G401 (cell line): ENCODE measurements around the gene WBP1. TPM values are rescaled to one million over a fixed set of nuclear protein-coding genes. Genes with fewer than 3 reads are reported as not detected.
"Not testable (repeated sequence)": the region's sequence is repeated elsewhere in the genome, so short reads cannot be mapped to it uniquely, and the experiment has no call there.

Experiments used
- DNase-seq: peaks from one replicate; pipeline ENCODE4 v3.0.0-alpha.2; 2015; ENCODE audit warnings: low spot score
- in situ Hi-C: cut with HindIII; loops from 2 replicates; pipeline ENCODE4 v1.10.0; 2016; ENCODE audit warnings: low sequenced_read_pairs, mixed read lengths
- total RNA-seq: library from RNA; depleted of rRNA; stranded (reverse); fragments of >200 nt; shearing (Covaris generic); gene quantifications from 2 replicates; pipeline ENCODE4 v1.2.3, GENCODE V29; 2014; rRNA removed

The WBP1 gene
- total RNA-seq, result 59.6 and 72.2 TPM in 2 replicates

DNA sequence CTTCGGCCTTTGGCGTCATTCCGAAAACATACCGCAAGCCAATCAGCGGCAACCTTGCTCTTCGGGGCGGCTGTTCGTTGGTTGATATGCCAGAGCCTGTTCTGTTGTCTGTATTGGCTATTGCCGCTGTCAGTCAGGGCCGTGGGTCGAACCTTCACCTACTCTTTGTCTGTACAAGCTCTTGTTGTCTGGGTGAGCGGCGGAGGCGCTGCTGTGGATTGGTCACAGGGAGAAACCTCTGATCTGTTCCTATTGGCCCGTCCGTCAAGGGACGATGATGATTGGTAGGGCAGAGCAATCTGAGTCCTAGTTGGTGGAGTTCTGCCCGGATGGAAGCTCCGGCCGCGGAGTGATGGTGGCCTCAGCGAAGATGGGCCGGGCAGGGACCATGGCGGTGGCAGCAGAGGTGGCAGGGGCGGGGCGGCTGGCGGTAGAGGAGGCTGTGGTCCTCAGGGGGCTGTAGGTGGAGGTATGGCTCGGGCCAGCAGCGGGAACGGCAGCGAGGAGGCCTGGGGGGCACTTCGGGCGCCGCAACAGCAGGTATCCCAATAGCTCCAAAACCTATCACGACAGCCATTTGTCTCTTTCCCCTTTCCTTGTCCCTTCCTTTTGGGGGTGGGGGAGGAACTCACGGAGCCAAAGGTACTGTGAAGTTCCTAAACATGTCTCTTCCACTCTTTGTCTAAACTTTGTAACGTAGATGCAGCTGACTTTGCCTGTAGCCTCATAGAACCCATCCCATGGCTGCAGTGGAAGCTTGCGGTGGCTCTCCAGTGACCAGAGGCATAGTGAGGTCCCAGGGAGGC is at the start of gene WBP1:
Gene WBP1 (plus strand): TSS at position 307 of the 806 bp plus-strand sequence. CDS start 165 bp downstream, at position 472.
- in situ Hi-C loops, result no loop called here
- peak; percentile 100 for DNase-seq

DNA sequence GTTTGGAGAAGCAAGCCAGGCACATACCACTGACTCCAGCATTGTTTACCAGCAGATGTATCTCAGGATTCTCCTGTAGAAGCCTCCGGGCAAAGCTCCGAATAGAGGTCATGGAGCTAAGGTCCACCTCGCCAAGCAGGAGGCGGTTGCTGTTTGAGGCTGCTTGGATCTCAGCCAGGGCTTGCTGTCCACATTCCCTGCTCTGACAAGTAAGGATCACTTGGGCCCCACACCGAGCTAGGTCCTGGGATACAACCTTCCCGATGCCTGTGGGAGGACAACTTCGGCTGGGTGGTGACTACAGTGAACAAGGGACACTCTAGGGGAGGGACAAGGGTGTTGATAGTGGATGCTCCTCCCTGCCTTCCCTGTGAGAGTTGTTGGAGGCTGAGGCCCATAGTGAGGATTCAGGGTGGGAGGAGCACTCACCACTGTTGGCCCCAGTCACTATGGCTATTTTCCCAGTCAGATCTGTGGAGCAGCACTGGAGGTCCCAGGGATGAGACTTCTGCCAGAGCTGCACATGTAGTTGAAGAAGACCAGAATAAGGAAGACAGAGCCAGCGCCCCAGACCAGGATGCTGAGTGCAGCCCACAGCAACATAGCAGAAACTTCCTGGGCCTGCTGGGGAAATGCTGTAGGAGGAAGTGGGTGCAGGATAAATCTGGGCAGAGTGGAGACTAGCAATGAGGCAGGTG is 45.1 kb upstream of the WBP1 start:
- no peak for DNase-seq
- in situ Hi-C loops, result no loop called here

DNA sequence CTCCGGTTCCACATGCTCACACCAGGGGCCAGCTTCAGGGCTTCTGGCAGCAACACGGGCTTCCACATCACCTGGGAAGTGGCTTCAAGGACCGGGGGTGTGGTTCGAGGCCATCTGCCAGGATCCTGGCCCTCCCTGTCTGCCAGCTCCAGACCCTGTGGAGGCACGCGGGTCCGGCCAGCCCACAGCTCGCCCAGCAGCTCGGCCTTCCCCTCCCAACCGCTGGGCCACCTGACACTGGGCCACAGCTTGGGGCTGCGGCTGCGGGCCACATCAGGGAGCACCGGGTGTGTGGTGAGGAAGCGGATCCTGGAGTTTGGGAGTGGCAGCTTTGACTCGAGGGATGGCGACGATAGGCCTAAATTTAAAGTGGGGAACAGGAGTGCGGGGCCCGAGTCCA is 43.8 kb upstream of the WBP1 start:
- in situ Hi-C loops, result no loop called here
- no peak for DNase-seq

DNA sequence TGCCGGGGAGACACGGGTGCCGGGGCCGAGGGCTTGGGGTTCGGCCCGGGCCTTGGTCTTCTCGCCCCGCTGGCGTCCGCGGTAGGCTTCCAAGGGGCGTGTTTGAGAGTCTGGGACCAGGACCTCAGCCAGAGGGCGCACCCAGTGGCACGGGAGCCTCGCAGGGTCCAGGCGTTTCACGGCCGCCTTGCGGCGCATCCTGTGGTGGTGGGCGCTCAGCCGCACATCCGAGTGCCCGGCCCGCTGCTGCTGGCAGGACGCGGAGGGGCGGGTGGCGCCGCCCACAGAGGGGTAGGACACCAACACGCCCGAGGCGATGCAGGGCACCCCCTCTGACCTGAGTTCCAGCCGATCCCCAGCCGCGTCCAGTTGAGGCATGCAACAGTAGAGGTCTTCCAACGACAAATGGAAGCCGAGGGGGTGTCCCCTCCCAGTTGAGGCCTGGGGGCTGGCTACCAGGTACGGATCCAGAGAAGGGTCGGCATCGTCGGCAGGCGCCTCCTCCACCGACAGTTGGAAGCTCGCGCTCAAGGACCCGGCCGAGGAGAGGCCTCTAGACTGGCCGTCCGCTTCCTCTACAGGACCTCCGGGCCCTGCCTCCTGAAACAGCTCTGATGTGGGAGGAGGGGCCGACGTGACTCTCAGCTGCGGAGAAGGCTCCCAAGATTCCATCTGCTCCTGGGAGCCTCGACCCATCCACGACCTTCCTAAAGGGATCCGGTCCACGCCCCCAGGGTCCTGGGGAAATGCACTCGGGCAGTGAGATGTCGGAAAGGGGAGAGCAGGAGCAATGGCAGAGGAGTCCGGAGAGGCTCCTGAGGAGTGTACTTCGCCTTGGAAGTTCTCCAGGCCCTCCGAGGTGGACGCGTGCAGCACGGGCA is 43.1 kb upstream of the WBP1 start:
- in situ Hi-C loops, result no loop called here
- peak; percentile 73 for DNase-seq

DNA sequence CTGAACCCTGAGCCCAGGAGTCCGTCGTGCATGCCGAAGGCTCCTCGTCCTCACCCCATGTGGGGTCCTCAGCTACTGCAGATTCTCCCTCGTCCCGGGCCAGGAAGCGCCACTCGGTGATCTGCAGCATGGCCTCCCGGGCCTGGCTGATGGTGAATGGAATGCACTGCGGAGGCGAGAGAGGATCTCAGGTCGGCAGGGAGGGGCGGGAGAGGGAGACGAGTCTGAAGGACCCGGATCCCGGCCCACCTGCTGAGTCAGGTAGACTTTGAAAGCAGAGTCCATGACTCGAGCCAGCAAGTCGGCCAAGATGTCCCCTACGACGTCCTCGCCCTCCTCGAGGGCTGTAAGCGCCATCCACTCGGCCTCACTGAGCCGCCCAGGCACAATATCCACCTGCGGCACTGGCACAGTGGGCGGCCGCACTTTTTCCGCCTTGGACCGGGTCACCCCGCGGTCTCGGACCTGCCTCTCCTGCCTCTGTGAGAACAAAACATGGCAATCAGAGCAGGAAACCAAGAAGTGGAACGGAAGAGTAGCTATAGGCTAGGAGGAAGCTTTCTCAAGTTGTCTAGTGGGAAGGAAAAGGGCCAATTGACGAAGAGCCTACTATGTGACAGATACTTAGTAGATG is 42.4 kb upstream of the WBP1 start:
- in situ Hi-C loops, result no loop called here
- peak; percentile 38 for DNase-seq

DNA sequence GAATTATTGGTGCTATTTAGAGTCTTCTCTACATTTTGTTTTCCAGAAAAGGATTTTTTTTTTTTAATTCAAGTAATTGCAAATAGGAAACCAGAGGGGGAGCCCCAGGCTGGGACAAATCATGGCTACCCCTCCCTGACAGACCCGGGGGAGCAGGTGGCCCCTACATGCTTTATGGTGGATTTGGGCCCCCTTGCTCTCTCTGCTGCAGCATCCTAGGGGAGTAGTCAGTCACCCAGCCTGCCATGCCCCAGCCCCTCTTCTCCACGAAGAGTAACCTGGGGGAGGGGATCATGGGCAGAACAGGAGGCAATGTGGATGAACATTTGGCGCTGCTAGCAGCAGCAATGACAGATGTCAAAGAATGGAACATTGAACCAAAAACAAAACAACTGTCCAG is 41.5 kb upstream of the WBP1 start:
- no peak for DNase-seq
- in situ Hi-C loops, result no loop called here

DNA sequence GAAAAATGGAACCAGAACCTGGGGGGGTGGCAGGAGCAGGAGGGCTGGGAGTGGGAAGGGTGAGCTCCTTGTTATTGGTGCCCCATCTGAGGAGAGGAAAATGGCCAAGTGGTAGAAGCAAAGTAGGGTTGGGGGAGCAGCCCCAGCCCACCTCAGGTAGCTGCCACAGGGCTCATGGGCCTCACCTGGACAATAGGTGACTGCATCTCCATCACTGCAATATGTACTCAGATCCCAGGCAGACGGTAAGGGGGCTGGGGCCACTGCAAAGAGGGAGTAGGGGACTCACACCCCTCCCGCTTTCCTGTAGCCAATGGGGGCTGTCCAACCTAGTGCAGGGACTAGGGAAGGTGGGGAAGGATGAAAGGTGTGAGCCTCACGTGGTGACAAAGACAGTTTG is 41.0 kb upstream of the WBP1 start:
- DNase-seq, result no peak
- in situ Hi-C loops, result no loop called here

DNA sequence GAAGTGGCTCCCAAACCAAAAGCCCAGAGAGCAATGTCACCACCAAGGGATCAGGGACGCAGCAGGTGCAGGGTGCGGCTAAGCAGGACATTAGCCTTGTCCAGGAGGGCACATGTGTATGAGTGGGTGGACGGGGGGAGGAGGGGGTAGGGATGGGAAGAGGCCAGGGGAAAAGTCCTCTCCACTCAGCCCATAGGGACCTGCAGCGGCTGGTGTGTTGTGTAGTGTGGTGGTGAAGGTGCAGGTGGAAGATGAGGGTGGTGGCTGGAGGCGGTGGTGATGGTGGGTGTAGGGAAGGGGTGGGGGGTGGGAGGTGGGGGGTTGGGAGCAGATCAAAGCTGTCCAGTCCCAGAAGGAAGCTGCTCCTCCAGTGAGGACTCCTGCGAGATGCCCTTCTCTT is 40.5 kb upstream of the WBP1 start:
- no peak for DNase-seq
- in situ Hi-C loops, result no loop called here

DNA sequence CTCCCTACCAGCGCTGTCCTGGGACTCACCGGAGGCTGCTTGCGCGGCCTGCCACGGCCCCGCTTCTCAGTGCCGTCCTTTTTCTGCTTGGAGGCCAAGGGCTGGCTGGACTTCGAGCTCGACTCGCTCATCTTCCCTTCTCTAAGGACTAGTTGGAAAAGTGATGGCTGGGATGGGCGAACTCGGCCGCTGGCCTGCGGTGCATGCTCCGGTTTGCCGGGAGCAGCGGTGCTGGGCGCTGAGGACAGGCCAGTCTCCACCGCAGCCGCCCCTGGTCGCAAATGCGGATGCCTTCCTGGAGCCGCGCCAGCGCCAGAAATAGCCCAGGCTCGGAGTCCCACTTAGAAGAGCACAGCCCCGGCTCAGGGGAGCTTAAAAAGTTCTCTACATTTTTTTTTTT is 39.9 kb upstream of the WBP1 start:
- no peak for DNase-seq
- in situ Hi-C loops, result no loop called here

DNA sequence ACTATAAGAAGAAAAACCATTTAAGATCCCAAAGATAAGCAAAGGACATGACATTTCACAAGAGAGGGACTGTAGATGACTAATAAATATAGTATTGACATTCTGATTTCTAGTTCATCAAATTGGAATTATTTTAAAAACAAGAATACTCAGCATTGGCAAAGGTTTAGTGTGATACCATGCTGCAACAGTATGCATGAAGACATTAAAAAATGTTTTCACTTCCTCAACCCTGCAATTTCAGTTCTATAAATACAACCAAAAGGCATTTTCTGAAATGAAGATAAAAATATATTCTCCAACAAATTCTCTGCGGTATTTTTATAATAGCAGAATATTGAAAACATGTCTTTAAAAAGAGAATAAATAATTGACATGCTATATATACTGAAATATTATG is 38.9 kb upstream of the WBP1 start:
- in situ Hi-C loops, result no loop called here
- no peak for DNase-seq

DNA sequence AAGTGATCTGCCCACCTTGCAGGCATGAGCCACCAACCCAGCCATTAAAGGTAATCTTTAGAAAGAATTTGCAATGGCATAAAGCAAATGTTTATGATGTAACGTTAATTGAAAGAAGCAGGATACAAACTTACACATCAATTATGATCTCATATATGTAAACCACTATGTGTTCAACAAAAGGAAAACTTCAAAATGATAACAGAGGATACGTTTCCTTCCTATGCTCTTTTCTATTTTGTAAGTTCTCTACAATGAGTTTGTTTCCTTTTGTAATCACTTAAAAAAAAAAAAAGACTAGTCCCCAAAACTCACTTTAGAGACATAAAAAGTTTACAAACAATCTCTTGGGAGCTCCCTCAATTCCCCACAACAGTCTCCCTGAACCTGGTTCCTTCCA is 38.2 kb upstream of the WBP1 start:
- DNase-seq, result no peak
- in situ Hi-C loops, result no loop called here

DNA sequence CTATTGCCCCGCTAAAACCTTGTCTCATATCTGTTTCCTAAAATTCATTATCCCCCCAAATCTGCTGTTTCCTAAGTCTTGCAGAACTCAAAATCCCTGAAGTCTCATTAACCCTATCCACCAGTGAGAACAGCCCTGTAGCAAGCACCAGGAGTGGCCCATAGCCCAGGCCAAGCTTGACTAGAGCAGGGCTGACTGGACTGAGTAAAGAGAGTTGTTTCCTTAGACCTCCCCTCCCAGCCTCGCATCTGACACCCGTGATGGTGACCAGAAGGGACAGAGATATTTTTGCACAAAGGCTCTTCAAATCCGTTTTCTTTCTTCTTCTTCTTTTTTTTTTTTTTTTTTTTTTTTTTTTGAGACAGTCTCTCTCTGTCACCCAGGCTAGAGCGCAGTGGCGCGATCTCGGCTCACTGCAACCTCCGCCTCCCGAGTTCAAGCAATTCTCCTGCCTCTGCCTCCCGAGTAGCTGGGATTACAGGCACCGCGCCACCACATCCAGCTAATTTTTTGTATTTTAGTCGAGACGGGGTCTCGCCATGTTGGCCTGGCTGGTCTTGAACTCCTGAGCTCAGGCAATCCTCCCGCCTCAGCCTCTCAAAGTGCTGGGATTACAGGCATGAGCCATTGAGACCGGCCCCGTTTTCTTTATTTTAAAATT is 37.7 kb upstream of the WBP1 start:
- DNase-seq, in situ Hi-C loops: not testable (repeated sequence)

DNA sequence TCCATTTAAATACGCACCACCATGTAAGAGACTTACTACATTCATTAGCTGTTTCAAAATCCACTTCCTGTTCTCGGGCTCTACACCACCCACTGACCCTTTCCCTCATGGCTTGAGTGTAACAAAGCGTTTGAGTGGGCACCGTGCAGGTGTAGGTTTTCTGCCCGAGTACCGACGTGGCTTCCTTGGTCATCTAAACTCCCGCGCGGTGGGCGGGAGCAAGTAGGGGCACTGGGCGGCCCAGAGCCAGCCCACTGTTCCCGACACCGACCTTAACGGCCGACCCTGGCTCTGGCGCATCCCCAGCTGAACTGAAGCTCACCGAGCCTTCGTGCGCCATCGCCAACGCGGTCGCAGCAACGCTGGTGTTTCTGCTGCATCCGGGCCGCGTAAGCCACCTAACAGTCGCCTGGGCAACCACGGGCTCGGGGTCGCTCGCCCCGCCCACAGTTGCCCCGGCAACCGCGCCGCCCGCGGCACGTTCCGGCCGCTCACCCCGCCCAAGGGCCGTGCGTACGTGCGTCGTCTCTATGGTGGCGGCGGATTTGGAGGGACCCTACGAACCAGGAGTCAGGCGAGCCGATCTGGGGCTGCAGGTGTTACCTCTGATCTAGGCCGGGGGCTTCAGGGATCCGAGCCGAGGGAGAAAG is 36.9 kb upstream of the WBP1 start, which contains the start of the genes C2orf81 and WDR54:
Gene C2orf81 (minus strand): TSS at position 399 of the 650 bp plus-strand sequence. CDS start 59 bp downstream, at position 340.
Gene WDR54 (plus strand): TSS at position 510 of the 650 bp plus-strand sequence. CDS start 424 bp downstream, outside the sequence.
- peak; percentile 94 for DNase-seq
- in situ Hi-C loops, result no loop called here

DNA sequence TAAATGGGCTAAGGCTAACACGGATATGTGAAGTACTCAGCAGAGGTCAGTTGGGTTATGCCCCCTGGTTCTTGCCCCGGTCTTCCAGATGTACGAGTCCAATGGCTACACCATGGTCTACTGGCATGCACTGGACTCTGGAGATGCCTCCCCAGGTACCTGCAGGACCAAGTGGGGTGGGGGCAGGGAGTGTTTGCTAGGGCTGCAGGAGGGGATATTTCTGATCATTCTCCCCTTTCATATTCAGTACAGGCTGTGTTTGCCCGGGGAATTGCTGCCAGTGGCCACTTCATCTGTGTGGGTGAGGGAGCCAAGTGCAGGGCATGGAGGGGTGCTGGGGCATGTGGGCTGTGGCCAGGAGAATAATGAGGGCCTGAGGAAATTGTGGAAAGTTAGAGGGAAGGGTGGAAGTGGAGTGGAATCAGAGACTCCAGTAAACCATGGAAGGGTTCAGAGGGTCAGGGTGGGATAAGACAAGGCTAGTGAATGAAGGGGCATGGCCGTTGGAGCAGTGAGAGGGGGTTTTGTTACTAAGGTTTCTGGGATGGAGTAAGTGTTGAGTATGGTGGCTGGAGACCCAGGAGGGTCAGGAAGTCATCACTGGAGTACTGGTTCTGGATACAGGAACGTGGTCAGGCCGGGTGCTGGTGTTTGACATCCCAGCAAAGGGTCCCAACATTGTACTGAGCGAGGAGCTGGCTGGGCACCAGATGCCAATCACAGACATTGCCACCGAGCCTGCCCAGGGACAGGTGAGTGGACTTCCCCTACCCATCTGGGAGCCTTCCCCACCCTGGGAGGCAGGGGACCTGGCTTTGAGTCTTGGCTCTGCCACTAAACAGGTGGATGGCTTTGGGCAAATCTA is 34.8 kb upstream of the WBP1 start:
- in situ Hi-C loops, result no loop called here
- DNase-seq, result no peak

DNA sequence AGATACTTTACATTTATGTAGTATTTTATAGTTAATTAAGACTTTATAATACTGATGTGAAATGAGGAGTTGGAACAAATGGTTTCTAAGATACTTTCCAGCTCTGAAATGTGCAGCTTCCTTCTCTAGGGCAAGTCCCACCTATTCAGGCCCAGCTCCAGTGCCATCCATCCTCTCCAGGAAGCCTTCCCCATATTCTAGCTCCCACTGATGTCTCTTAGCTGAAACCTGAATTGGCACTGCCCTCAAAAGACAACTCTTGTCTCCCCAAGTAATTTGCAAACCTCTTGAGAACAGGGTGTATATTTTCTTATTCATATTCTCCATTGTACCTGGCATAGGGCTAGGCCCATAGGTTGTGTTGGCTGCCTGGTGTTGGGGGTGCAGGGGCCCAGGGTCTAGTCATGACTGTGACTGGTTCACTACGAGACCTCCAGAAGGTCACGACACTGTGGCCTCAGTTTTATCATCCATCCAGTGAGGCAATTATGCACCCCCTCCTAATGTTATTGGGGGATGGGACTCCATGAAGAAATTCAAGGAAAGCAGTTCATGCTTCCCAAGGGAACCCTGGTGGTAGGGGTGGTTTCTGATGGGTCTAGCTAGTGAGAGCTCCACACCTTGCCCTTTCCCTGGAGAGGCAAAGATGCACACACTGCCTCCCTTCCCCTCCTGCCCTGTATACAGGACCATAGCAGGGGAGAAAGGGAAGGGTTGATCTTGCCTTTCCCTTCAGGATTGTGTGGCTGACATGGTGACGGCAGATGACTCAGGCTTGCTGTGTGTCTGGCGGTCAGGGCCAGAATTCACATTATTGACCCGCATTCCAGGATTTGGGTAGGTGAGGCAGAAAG is 33.9 kb upstream of the WBP1 start:
- in situ Hi-C loops, result no loop called here
- no peak for DNase-seq

DNA sequence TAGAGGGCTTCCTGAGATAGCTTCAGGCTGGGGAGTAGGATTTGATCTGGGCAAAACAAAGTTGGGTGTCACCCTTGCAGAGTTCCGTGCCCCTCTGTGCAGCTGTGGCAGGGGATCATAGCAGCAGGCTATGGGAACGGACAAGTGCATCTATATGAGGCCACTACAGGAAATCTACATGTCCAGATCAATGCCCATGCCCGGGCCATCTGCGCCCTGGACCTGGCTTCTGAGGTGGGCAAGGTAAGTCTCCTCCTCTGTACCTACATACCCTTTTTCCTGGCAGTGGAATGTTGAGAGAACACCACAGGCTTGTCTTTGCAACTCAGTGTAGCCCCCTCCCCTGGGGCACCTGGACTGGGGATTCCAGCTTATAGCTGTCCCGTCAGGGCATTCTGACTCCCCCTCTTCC is 33.2 kb upstream of the WBP1 start:
- no peak for DNase-seq
- in situ Hi-C loops, result no loop called here
